ENCODE data around the gene SPINT2. TPM values are rescaled to one million over a fixed set of nuclear protein-coding genes. Genes with fewer than 3 reads are reported as not detected.
"Not testable (repeated sequence)": the region's sequence is repeated elsewhere in the genome, so short reads cannot be mapped to it uniquely, and the experiment has no call there.

Gene SPINT2
- total RNA-seq, 1 experiment from 2014 or later = 3.3 TPM

GRCh38 chr19:38320969-38321339 is 56.6 kb downstream of the SPINT2 start:
- no peak for DNase-seq (ENCODE audit: low read depth)

- DNase-seq (ENCODE audit: low read depth) = no peak
These were observed 57.3 kb downstream of the SPINT2 start for GRCh38 chr19:38321646-38322196.

GRCh38 chr19:38323291-38323690 is 58.9 kb downstream of the SPINT2 start:
- DNase-seq (ENCODE audit: low read depth) = no peak

- DNase-seq (ENCODE audit: low read depth) = no peak
These were observed 60.1 kb downstream of the SPINT2 start for GRCh38 chr19:38324431-38324830.

GRCh38 chr19:38326591-38326990 is 62.2 kb downstream of the SPINT2 start:
- DNase-seq (ENCODE audit: low read depth) = no peak

GRCh38 chr19:38329651-38330050 is 65.3 kb downstream of the SPINT2 start:
- no peak for DNase-seq (ENCODE audit: low read depth)

GRCh38 chr19:38331728-38332127 is 67.4 kb downstream of the SPINT2 start:
- DNase-seq (ENCODE audit: low read depth) = no peak

GRCh38 chr19:38333245-38333644 is 68.9 kb downstream of the SPINT2 start:
- DNase-seq (ENCODE audit: low read depth) = no peak

GRCh38 chr19:38335949-38336637 is 71.7 kb downstream of the SPINT2 start:
- peak; percentile 98 for DNase-seq (ENCODE audit: low read depth)

- peak; percentile 96 for DNase-seq (ENCODE audit: low read depth)
These were observed 72.4 kb downstream of the SPINT2 start for GRCh38 chr19:38336638-38337359.

- DNase-seq (ENCODE audit: low read depth) = no peak
These were observed 72.9 kb downstream of the SPINT2 start for GRCh38 chr19:38337360-38337653.

- DNase-seq (ENCODE audit: low read depth) = not testable (repeated sequence)
These were observed 74.6 kb downstream of the SPINT2 start for GRCh38 chr19:38339011-38339410.

- no peak for DNase-seq (ENCODE audit: low read depth)
These were observed 76.6 kb downstream of the SPINT2 start for GRCh38 chr19:38340927-38341326.

Other genes starting within 250 kb of the SPINT2 start
- gene DPF1, start 40.4 kb upstream of the SPINT2 start, total RNA-seq (2014; rRNA removed; shearing (Covaris generic)) = 5.3 and 6.4 TPM in 2 replicates
- 6.1 TPM in 1 of 2 replicates, not detected in the other for gene PPP1R14A, start 8.2 kb upstream of the SPINT2 start, total RNA-seq (2014; rRNA removed; shearing (Covaris generic))
- 2.7 TPM in 1 of 2 replicates, not detected in the other for gene C19orf33, start 39.7 kb downstream of the SPINT2 start, total RNA-seq (2014; rRNA removed; shearing (Covaris generic))
- gene YIF1B, start 51.4 kb downstream of the SPINT2 start, total RNA-seq (2014; rRNA removed; shearing (Covaris generic)) = 97.5 and 99.7 TPM in 2 replicates
- 5.2 and 5.9 TPM in 2 replicates for gene KCNK6, start 55.3 kb downstream of the SPINT2 start, total RNA-seq (2014; rRNA removed; shearing (Covaris generic))
- gene CATSPERG, start 71.3 kb downstream of the SPINT2 start, total RNA-seq (2014; rRNA removed; shearing (Covaris generic)) = 0.23 and 0.45 TPM in 2 replicates
- 273 and 343 TPM in 2 replicates for gene PSMD8, start 110.0 kb downstream of the SPINT2 start, total RNA-seq (2014; rRNA removed; shearing (Covaris generic))
- gene GGN, start 123.5 kb downstream of the SPINT2 start, total RNA-seq (2014; rRNA removed; shearing (Covaris generic)) = not detected in 2 replicates
- 0.06 and 0.91 TPM in 2 replicates for gene SPRED3, start 124.1 kb downstream of the SPINT2 start, total RNA-seq (2014; rRNA removed; shearing (Covaris generic))
- 19.0 and 21.9 TPM in 2 replicates for gene FAM98C, start 138.5 kb downstream of the SPINT2 start, total RNA-seq (2014; rRNA removed; shearing (Covaris generic))
- not detected in 2 replicates for gene RASGRP4, start 161.6 kb downstream of the SPINT2 start, total RNA-seq (2014; rRNA removed; shearing (Covaris generic))
- 0.03 and 0.11 TPM in 2 replicates for gene RYR1, start 169.1 kb downstream of the SPINT2 start, total RNA-seq (2014; rRNA removed; shearing (Covaris generic))

Data from Daoy (cell line).